GM23338 (cell line): Measurements from ENCODE around the gene CHMP4B. TPM values are rescaled to one million over a fixed set of nuclear protein-coding genes. Genes with fewer than 3 reads are reported as not detected.

Source experiments
- ATAC-seq: fragments of 200-7000 bp; cut with Tn5 transposase; 3 replicates; pipeline ENCODE4 v1.9.1; 2020
- DNase-seq: peaks from one replicate; pipeline ENCODE4 v3.0.0-alpha.2; 2015; ENCODE audit warnings: low spot score
- H2AFZ ChIP-seq: fragments of 200-600 bp; sonication (generic); 2 replicates; pipeline ENCODE4 v1.8.0; 2016; ENCODE audit warnings: antibody characterized with exemption, mild to moderate bottlenecking, moderate library complexity
- H3F3A ChIP-seq: fragments of 200-600 bp; sonication (generic); replicated peaks from 2 replicates; pipeline ENCODE4 v1.8.0; 2017; ENCODE audit warnings: antibody characterized with exemption, mixed run types, low read depth
- H3K27ac ChIP-seq: fragments of 200-600 bp; sonication (generic); 2 replicates; pipeline ENCODE4 v1.6.1; 2016; ENCODE audit warnings: low read depth
- H3K27me3 ChIP-seq: fragments of 200-600 bp; sonication (generic); 2 replicates; pipeline ENCODE4 v1.8.0; 2016; ENCODE audit warnings: mild to moderate bottlenecking, mixed run types, moderate library complexity; ENCODE audit not compliant: insufficient read depth
- H3K36me3 ChIP-seq: fragments of 200-600 bp; sonication (generic); 2 replicates; pipeline ENCODE4 v1.8.0; 2016; ENCODE audit warnings: mild to moderate bottlenecking; ENCODE audit not compliant: insufficient read depth
- H3K4me1 ChIP-seq: fragments of 200-600 bp; sonication (generic); 2 replicates; pipeline ENCODE4 v1.8.0; 2016; ENCODE audit warnings: mild to moderate bottlenecking, moderate library complexity; ENCODE audit not compliant: insufficient read depth
- H3K4me2 ChIP-seq: fragments of 200-600 bp; sonication (generic); 2 replicates; pipeline ENCODE4 v1.7.1; 2017; ENCODE audit warnings: mixed run types
- H3K4me3 ChIP-seq: fragments of 200-600 bp; sonication (generic); 2 replicates; pipeline ENCODE4 v1.6.1; 2016; ENCODE audit warnings: mixed run types
- H3K79me2 ChIP-seq: fragments of 200-600 bp; sonication (generic); replicated peaks from 2 replicates; pipeline ENCODE4 v1.8.0; 2017; ENCODE audit warnings: mild to moderate bottlenecking; ENCODE audit not compliant: insufficient read depth
- H3K9me2 ChIP-seq: fragments of 200-600 bp; sonication (generic); 2 replicates; pipeline ENCODE4 v1.8.0; 2017; ENCODE audit not compliant: insufficient read depth
- H4K20me1 ChIP-seq: fragments of 200-600 bp; sonication (generic); replicated peaks from 2 replicates; pipeline ENCODE4 v1.8.0; 2017; ENCODE audit warnings: mild to moderate bottlenecking; ENCODE audit not compliant: insufficient read depth
- H3K27ac Mint-ChIP-seq: 2 replicates; pipeline ENCODE4 v1.8.0; 2020; ENCODE audit warnings: inconsistent platforms, mild to moderate bottlenecking, moderate library complexity, mixed read lengths
- H3K27me3 Mint-ChIP-seq: 3 replicates; pipeline ENCODE4 v1.8.0; 2022; ENCODE audit warnings: low read depth, mild to moderate bottlenecking, moderate library complexity, mixed read lengths, inconsistent platforms; ENCODE audit not compliant: insufficient read depth, poor library complexity
- H3K36me3 Mint-ChIP-seq: 3 replicates; pipeline ENCODE4 v1.8.0; 2021; ENCODE audit warnings: low read depth, mild to moderate bottlenecking, inconsistent platforms, moderate library complexity, mixed read lengths
- H3K4me1 Mint-ChIP-seq: 3 replicates; pipeline ENCODE4 v1.8.0; 2020; ENCODE audit warnings: mild to moderate bottlenecking, inconsistent platforms, mixed read lengths
- H3K4me3 Mint-ChIP-seq: 3 replicates; pipeline ENCODE4 v1.8.0; 2021; ENCODE audit warnings: moderate library complexity, mild to moderate bottlenecking, inconsistent platforms, mixed read lengths
- H3K9me3 Mint-ChIP-seq: 3 replicates; pipeline ENCODE4 v1.8.0; 2020; ENCODE audit warnings: moderate library complexity, mild to moderate bottlenecking, inconsistent platforms, mixed read lengths
- CREB1 ChIP-seq: fragments of 250-450 bp; sonication (Bioruptor Pico); IDR thresholded peaks from 2 replicates; pipeline ENCODE4 v1.5.0; 2020; ENCODE audit warnings: low read depth, mild to moderate bottlenecking, moderate library complexity
- EZH2 ChIP-seq: fragments of 200-600 bp; sonication (generic); IDR thresholded peaks from one replicate; pipeline ENCODE4 v1.8.0; 2017; ENCODE audit warnings: antibody characterized with exemption, mild to moderate bottlenecking, low read depth; ENCODE audit not compliant: unreplicated experiment
- EZH2phosphoT487 ChIP-seq: fragments of 200-600 bp; sonication (generic); IDR thresholded peaks from one replicate; pipeline ENCODE4 v1.8.1; 2018; ENCODE audit warnings: antibody characterized with exemption; ENCODE audit not compliant: unreplicated experiment
- NANOG ChIP-seq: IDR thresholded peaks from 2 replicates; pipeline ENCODE4 v1.6.1; 2016; ENCODE audit warnings: antibody characterized with exemption, borderline replicate concordance
- STAT1 ChIP-seq: IDR thresholded peaks from one replicate; pipeline ENCODE4 v1.6.1; 2016; ENCODE audit warnings: antibody characterized with exemption; ENCODE audit not compliant: unreplicated experiment
- ZNF462 ChIP-seq: fragments of 250-450 bp; sonication (Bioruptor Pico); IDR thresholded peaks from 2 replicates; pipeline ENCODE4 v1.5.0; 2020; ENCODE audit warnings: mild to moderate bottlenecking, moderate library complexity
- polyA plus RNA-seq: library from polyadenylated mRNA; unstranded; fragments of >200 nt; fragmentation: Nextera tagmentation; extraction: Ambion mirVana; gene quantifications from 2 replicates; pipeline ENCODE4 v1.2.1, GENCODE V29; 2016
- total RNA-seq: library from RNA; depleted of rRNA; stranded (reverse); fragments of >200 nt; shearing (Covaris generic); gene quantifications from 2 replicates; pipeline ENCODE4 v1.2.3, GENCODE V29; 2014
- TF ChIP-seq, protein P1 (sequence below), 2 experiments: fragments of 200-600 bp in 1 of 2; sonication (generic) in 1 of 2; conservative IDR thresholded peaks; 2 replicates each; pipeline versions ENCODE4 v1.5.1 to v1.6.1; 2016 to 2017; ENCODE audit warnings: antibody characterized with exemption in 2 of 2, low read depth in 2 of 2, mild to moderate bottlenecking in 2 of 2, moderate library complexity in 1 of 2
- TF ChIP-seq, protein P2 (sequence below): IDR thresholded peaks from 2 replicates; pipeline ENCODE4 v1.6.1; 2016; ENCODE audit warnings: antibody characterized with exemption

The CHMP4B gene
- total and polyA plus RNA-seq, 2 experiments from 2014 or later, result 14.5 to 49.3 TPM

DNA sequence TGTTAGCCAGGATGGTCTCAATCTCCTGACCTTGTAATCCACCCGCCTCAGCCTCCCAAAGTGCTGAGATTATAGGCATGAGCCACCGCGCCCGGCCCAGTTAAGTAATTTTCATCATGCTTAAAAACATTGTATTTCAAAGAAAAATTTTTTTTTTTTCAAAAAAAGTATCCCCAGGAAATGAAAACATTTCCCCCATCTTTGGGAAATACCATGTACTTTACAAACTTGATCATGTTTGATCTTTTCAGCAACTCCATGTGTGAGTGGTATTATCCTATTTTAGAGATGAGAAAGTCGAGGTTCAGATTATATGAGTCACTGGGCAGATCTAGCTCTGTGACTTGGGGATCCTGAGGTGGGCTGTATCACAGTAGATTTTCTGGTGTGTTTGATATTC lies 11.8 kb downstream of the CHMP4B start:
- no peak overlapping the region for H2AFZ ChIP-seq
- no peak overlapping the region for H3K4me2 ChIP-seq
- peaks cover 5% of the 10 kb centered on the region for H3K27me3 Mint-ChIP-seq
- H3K4me3 Mint-ChIP-seq, result no peak overlapping the region
- H3K36me3 ChIP-seq, result no peaks in the 10 kb centered on the region
- no peak for ATAC-seq
- DNase-seq, result no peak
- H3K4me1 ChIP-seq, result peaks cover 22% of the 10 kb centered on the region
- no peak overlapping the region for H3K4me3 ChIP-seq
- no peak overlapping the region for H3K27ac ChIP-seq
- no peak overlapping the region for H3K27ac Mint-ChIP-seq
- H3K27me3 ChIP-seq, result no peaks in the 10 kb centered on the region
- 0 out of 2 replicates have a peak, but pooled peaks cover 2% of the 10 kb centered on the region for H3K9me2 ChIP-seq
- H3K4me1 Mint-ChIP-seq, result peaks cover 32% of the 10 kb centered on the region
- H3K36me3 Mint-ChIP-seq, result no peaks in the 10 kb centered on the region
- TF ChIP-seq, protein P1, sequence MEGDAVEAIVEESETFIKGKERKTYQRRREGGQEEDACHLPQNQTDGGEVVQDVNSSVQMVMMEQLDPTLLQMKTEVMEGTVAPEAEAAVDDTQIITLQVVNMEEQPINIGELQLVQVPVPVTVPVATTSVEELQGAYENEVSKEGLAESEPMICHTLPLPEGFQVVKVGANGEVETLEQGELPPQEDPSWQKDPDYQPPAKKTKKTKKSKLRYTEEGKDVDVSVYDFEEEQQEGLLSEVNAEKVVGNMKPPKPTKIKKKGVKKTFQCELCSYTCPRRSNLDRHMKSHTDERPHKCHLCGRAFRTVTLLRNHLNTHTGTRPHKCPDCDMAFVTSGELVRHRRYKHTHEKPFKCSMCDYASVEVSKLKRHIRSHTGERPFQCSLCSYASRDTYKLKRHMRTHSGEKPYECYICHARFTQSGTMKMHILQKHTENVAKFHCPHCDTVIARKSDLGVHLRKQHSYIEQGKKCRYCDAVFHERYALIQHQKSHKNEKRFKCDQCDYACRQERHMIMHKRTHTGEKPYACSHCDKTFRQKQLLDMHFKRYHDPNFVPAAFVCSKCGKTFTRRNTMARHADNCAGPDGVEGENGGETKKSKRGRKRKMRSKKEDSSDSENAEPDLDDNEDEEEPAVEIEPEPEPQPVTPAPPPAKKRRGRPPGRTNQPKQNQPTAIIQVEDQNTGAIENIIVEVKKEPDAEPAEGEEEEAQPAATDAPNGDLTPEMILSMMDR (conservative IDR thresholded peaks at IDR 0.05; ENCODE audit: low read depth in 2 of 2), result no peak
- TF ChIP-seq, protein P2, sequence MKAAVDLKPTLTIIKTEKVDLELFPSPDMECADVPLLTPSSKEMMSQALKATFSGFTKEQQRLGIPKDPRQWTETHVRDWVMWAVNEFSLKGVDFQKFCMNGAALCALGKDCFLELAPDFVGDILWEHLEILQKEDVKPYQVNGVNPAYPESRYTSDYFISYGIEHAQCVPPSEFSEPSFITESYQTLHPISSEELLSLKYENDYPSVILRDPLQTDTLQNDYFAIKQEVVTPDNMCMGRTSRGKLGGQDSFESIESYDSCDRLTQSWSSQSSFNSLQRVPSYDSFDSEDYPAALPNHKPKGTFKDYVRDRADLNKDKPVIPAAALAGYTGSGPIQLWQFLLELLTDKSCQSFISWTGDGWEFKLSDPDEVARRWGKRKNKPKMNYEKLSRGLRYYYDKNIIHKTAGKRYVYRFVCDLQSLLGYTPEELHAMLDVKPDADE, result no peak
- no peak for TF ChIP-seq EZH2
- H3K9me3 Mint-ChIP-seq, result no peaks in the 10 kb centered on the region
- H3F3A ChIP-seq, result 0 out of 2 replicates have a peak, but pooled peaks cover 2% of the 10 kb centered on the region
- H4K20me1 ChIP-seq, result peaks cover 49% of the 10 kb centered on the region
- H3K79me2 ChIP-seq, result peaks cover 96% of the 10 kb centered on the region

GRCh38 chr20:33824852-33825251 lies 13.7 kb downstream of the CHMP4B start:
- Mint-ChIP-seq H3K27ac (no peak overlapping the region), H3K36me3 (no peaks in the 10 kb centered on the region), H3K27me3 (peaks cover 5% of the 10 kb centered on the region), H3K4me1 (peaks cover 39% of the 10 kb centered on the region), H3K4me3 (no peak overlapping the region), H3K9me3 (no peaks in the 10 kb centered on the region)
- no peak overlapping the region for H3K27ac ChIP-seq
- DNase-seq (no peak), ATAC-seq (no peak)
- H3K4me1 ChIP-seq, result peaks cover 22% of the 10 kb centered on the region
- H3F3A ChIP-seq, result 0 out of 2 replicates have a peak, but pooled peaks cover 2% of the 10 kb centered on the region
- H3K4me2 ChIP-seq, result no peak overlapping the region
- H3K9me2 ChIP-seq, result 0 out of 2 replicates have a peak, but pooled peaks cover 2% of the 10 kb centered on the region
- peaks cover 49% of the 10 kb centered on the region for H4K20me1 ChIP-seq
- no peaks in the 10 kb centered on the region for H3K36me3 ChIP-seq
- peaks cover 96% of the 10 kb centered on the region for H3K79me2 ChIP-seq
- no peak overlapping the region for H3K4me3 ChIP-seq
- no peak overlapping the region for H2AFZ ChIP-seq
- no peaks in the 10 kb centered on the region for H3K27me3 ChIP-seq
- no peak for TF ChIP-seq STAT1
- TF ChIP-seq EZH2phosphoT487, result no peak
- TF ChIP-seq, protein P2, result no peak
- no peak for TF ChIP-seq ZNF462
- TF ChIP-seq CREB1 (CRISPR knock-in tag), result no peak
- TF ChIP-seq NANOG, result no peak
